Mammary epithelial cell (primary cell): ENCODE data around the gene STAT5B.

Experiments used
- CTCF ChIP-seq, 2 donors: IDR thresholded peaks in 1 of 2; conservative IDR thresholded peaks in 1 of 2; 2 replicates each; pipeline ENCODE4 v1.5.1; 2011 to 2012; ENCODE audit warnings: inconsistent platforms in 2 of 2, low read length in 2 of 2, mild to moderate bottlenecking in 2 of 2, control low read depth in 1 of 2, low read depth in 1 of 2; ENCODE audit not compliant: insufficient read depth in 1 of 2; ENCODE audit errors: extremely low read depth in 1 of 2
- EZH2 ChIP-seq: IDR thresholded peaks from 2 replicates; pipeline ENCODE4 v1.6.1; 2012; ENCODE audit warnings: low read length, inconsistent platforms, borderline replicate concordance

GRCh38 chr17:42321555-42321954 is 45.4 kb upstream of the STAT5B start:
- TF ChIP-seq EZH2: no peak
- no peak for TF ChIP-seq CTCF (conservative IDR thresholded peaks at IDR 0.05 in 1 of 2, IDR thresholded peaks at IDR 0.05 in 1 of 2; ENCODE audit: extremely low read depth in 1 of 2, insufficient read depth in 1 of 2, low read depth in 1 of 2, low read length in 2 of 2)
